Ovary (tissue), 9 donors: ENCODE data around the gene STK24. TPM values are rescaled to one million over a fixed set of nuclear protein-coding genes. Genes with fewer than 3 reads are reported as not detected.

Source experiments
- DNase-seq, 5 donors: peaks; one replicate each; pipeline ENCODE4 v3.0.0-alpha.2; 2019 to 2020
- H3K27ac ChIP-seq, 2 donors: fragments of 200-600 bp; one replicate each; pipeline versions ENCODE4 v1.5.1 to v1.8.0; 2019 to 2022
- H3K27me3 ChIP-seq: fragments of 200-600 bp; one replicate; pipeline ENCODE4 v1.8.0; 2022
- H3K36me3 ChIP-seq: fragments of 200-600 bp; sonication (generic); one replicate; pipeline ENCODE4 v1.5.1; 2019
- H3K4me1 ChIP-seq: one replicate; pipeline ENCODE4 v1.8.1; 2013; ENCODE audit warnings: mild to moderate bottlenecking, moderate library complexity; ENCODE audit not compliant: insufficient read depth
- H3K4me3 ChIP-seq: fragments of 200-600 bp; sonication (generic); one replicate; pipeline ENCODE4 v1.5.1; 2017
- H3K9me3 ChIP-seq, 2 donors: fragments of 200-600 bp in 1 of 2; sonication (generic) in 1 of 2; one replicate each; pipeline versions ENCODE4 v1.5.1 to v1.8.1; 2013 to 2019; ENCODE audit warnings: mild to moderate bottlenecking in 1 of 2, moderate library complexity in 1 of 2
- EP300 ChIP-seq: sonication (generic); formaldehyde crosslinking; IDR thresholded peaks from one replicate; pipeline ENCODE4 v1.6.1; 2017; ENCODE audit warnings: antibody characterized with exemption
- POLR2A ChIP-seq: fragments of 450-650 bp; IDR thresholded peaks from one replicate; pipeline ENCODE4 v1.6.1; 2017; ENCODE audit warnings: antibody characterized with exemption, mild to moderate bottlenecking, moderate library complexity
- WGBS, 3 donors: extraction: QIAGEN DNeasy Blood & Tissue Kit in 1 of 3; methylation state at CpG; one replicate each; pipeline versions ENCODE4 v1.1.5 to v1.1.7; 2013 to 2017; 5-methylcytosine and 5-hydroxymethylcytosine counted together
- intact Hi-C, 4 donors: fragments of 100-400 bp; cut with DNase I; formaldehyde crosslinking; loops; one replicate each; pipeline versions ENCODE4 v1.11.0 to v1.15.1; 2022 to 2023
- polyA plus RNA-seq, 2 donors: library from polyadenylated mRNA; stranded (reverse); fragments of 200-250 nt in 1 of 2; fragments of 350-450 nt in 1 of 2; fragmentation: Illumina TruSeq in 1 of 2; extraction: RNeasy Lipid Tissue Mini Kit (QIAGEN cat#74804) in 1 of 2; gene quantifications; one replicate each; pipeline ENCODE4 v1.2.3, GENCODE V29; 2013 to 2014
- total RNA-seq, 7 donors: library from RNA; depleted of rRNA in 2 of 7; stranded (reverse); fragments of >200 nt in 2 of 7; fragmentation: NEBNext Ultra II Directional in 3 of 7; extraction: Animal tissue kit (Norgen Biotek cat#: 25700) in 3 of 7; gene quantifications; one replicate each; pipeline versions ENCODE4 v1.1.0 to v1.2.4, GENCODE V29; 2016 to 2023
- TF ChIP-seq, protein P1 (sequence below), 3 donors: fragments of 450-650 bp in 2 of 3; fragments of 200-600 bp in 1 of 3; IDR thresholded peaks; one replicate each; pipeline versions ENCODE4 v1.5.1 to v1.8.0; 2016 to 2022; ENCODE audit warnings: antibody characterized with exemption in 3 of 3, mild to moderate bottlenecking in 1 of 3
- donor health status: DM: no; HTN: no; CAD: no; lungs with moderate emphysema.
- donor health status: DM: no; HTN: no; CAD: no.
- donor health status: Bipolar disorder and iron deficiency.
- donor health status: DM: yes; HTN: yes; CAD: no.
- donor health status: DM: no; HTN: no; CAD: no.
- donor health status: DM: yes; HTN: yes; CAD: no.

STK24 gene
- total and polyA plus RNA-seq, 9 donors, result 34.0 to 153 (median 60.6) TPM

- WGBS, 3 donors, result 95 to 96% (median 96%) methylated on average over 10 of the region's 10 CpGs
- H3K4me1 ChIP-seq, result peaks cover 33% of the 10 kb centered on the region
- H3K9me3 ChIP-seq, result no peaks in the 10 kb centered on the region
- no peaks in the 10 kb centered on the region for H3K27me3 ChIP-seq
- H3K36me3 ChIP-seq, result no peaks in the 10 kb centered on the region
- TF ChIP-seq EP300 (no peak), POLR2A (no peak)
- TF ChIP-seq, protein P1, sequence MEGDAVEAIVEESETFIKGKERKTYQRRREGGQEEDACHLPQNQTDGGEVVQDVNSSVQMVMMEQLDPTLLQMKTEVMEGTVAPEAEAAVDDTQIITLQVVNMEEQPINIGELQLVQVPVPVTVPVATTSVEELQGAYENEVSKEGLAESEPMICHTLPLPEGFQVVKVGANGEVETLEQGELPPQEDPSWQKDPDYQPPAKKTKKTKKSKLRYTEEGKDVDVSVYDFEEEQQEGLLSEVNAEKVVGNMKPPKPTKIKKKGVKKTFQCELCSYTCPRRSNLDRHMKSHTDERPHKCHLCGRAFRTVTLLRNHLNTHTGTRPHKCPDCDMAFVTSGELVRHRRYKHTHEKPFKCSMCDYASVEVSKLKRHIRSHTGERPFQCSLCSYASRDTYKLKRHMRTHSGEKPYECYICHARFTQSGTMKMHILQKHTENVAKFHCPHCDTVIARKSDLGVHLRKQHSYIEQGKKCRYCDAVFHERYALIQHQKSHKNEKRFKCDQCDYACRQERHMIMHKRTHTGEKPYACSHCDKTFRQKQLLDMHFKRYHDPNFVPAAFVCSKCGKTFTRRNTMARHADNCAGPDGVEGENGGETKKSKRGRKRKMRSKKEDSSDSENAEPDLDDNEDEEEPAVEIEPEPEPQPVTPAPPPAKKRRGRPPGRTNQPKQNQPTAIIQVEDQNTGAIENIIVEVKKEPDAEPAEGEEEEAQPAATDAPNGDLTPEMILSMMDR (IDR thresholded peaks at IDR 0.05), result no peak
- intact Hi-C loops, result loop anchor here in 1 of 4 donors (10.0 kb wide), 1 partner anchor 64 kb away; no protein-coding TSS in a partner anchor
- H3K27ac ChIP-seq, result no peak overlapping the region
- no peak overlapping the region for H3K4me3 ChIP-seq
- DNase-seq, result no peak
Observed at GRCh38 chr13:98500963-98501421, 75.9 kb downstream of the STK24 start.

DNA sequence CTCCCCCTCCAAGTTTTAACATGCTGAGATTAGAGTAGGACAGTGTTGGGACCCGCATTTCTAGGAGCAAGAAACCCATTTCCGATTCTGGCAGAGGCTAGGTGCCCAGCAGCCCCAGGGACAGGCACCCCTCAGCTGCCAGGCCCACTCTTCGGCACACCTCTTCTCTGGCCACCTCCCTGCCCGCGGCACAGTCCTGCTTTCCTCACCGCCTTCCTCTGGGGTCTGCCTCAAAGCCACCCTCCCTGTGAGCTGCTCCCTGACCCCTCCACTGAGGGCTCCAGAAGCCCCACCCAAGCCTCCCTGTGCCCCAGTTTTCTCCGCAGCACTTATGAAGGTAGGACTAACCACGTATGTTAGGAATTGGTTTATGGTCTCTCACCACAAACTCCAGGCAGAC, 79.9 kb downstream of the STK24 start:
- H3K36me3 ChIP-seq, result no peaks in the 10 kb centered on the region
- peaks cover 17% of the 10 kb centered on the region for H3K4me1 ChIP-seq
- peak overlapping the region; percentile 21 to 61 for H3K27ac ChIP-seq
- intact Hi-C loops, result no loop called here
- TF ChIP-seq, protein P1 (IDR thresholded peaks at IDR 0.05), result no peak
- TF ChIP-seq POLR2A (no peak), EP300 (no peak)
- H3K27me3 ChIP-seq, result no peaks in the 10 kb centered on the region
- no peaks in the 10 kb centered on the region for H3K9me3 ChIP-seq
- H3K4me3 ChIP-seq, result no peak overlapping the region
- WGBS, 3 donors, result 70 to 77% (median 76%) methylated on average over 8 of the region's 8 CpGs
- DNase-seq, result no peak

GRCh38 chr13:98496479-98496791, 80.5 kb downstream of the STK24 start:
- H3K27me3 ChIP-seq, result no peaks in the 10 kb centered on the region
- H3K4me3 ChIP-seq, result no peak overlapping the region
- intact Hi-C loops, result no loop called here
- no peak for TF ChIP-seq POLR2A
- no peak for TF ChIP-seq EP300
- TF ChIP-seq, protein P1 (IDR thresholded peaks at IDR 0.05), result no peak
- no peaks in the 10 kb centered on the region for H3K9me3 ChIP-seq
- peak overlapping the region in 1 of 2 donors; percentile 61 for H3K27ac ChIP-seq
- H3K36me3 ChIP-seq, result no peaks in the 10 kb centered on the region
- 14 to 35% (median 29%) methylated on average over 3 of the region's 3 CpGs for WGBS, 3 donors
- peaks cover 15% of the 10 kb centered on the region for H3K4me1 ChIP-seq
- no peak for DNase-seq

DNA sequence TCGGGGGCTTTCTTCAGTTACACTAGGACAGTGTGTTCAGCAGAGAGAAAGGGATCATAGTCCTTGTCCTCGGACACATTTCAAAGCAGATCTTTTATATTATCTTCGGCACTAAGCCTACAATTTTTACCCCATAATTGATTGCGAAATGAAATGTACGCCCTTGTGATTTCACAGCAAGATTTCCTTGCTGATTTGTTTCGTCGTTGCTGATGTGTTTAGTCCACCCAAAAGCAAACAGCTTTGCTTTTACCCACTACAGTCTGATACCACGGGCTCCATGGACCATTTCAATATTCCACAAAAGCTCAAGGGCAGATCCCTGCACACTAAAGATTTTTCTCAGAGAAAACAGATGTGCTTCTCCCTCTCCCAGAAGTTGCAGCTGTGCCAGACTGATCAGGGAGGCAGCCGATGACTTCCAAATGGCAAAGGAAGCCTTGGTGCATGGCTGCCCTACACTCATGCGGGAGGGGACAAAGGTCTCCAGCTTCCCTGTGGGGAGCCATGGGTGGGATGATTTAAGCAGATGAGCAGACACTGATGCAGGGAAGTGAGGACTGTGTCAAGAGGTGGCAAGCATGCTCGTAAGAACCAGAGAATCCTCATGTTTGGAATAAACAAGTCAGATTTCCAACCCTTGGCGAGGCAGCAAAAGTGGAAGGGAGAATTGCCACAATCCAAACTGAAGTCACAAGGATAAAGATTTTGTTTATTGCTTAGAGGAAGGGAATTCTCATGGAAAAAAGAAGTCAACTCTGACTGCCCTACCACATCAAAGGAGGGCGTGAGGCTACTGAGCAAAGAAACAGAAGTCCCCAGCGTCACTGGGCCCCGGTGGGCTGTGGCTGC, 81.1 kb downstream of the STK24 start:
- peak in 1 of 5 donors; percentile 20 for DNase-seq
- no peaks in the 10 kb centered on the region for H3K9me3 ChIP-seq
- H3K4me3 ChIP-seq, result peak overlapping the region; percentile 18
- H3K4me1 ChIP-seq, result peaks cover 19% of the 10 kb centered on the region
- no peaks in the 10 kb centered on the region for H3K36me3 ChIP-seq
- peak overlapping the region in 1 of 2 donors; percentile 61 for H3K27ac ChIP-seq
- intact Hi-C loops, result no loop called here
- TF ChIP-seq POLR2A (no peak), EP300 (peak; percentile 28)
- TF ChIP-seq, protein P1 (IDR thresholded peaks at IDR 0.05), result no peak
- WGBS, 3 donors, result 8 to 16% (median 14%) methylated on average over 15 of the region's 15 CpGs
- H3K27me3 ChIP-seq, result no peaks in the 10 kb centered on the region
